SIG-M5 (cell line): ENCODE measurements around the gene CALHM1.
A peak's percentile ranks its signal among the peaks of the same experiment; 100 is the strongest.

Source experiments
- DNase-seq: peaks from one replicate; lab custom pipeline; 2025; lab: John Stamatoyannopoulos, UW

The CALHM1 gene

DNA sequence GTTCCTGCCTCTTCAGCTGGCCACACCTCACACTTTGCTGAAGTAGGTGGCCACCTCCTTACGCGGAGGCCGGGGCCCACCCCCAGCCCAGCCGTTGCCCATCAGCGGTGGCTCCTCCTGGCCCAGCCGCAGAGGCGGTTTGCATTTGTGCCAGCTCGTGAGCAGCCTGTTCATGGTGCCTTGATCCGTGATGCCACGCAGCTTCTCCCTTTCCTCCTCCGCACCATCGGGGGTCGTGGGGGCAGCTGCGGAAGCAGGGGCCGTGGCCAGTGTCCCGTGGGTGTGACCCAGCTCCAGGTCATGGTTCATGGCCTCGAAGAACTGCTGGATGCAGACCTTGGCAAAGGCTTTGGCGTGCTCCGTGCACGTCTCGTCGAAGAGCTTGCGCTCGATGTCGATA lies 3.5 kb downstream of the CALHM1 start:
- DNase-seq, result no peak

GRCh38 chr10:103454026-103454425 lies 4.7 kb downstream of the CALHM1 start:
- no peak for DNase-seq

DNA sequence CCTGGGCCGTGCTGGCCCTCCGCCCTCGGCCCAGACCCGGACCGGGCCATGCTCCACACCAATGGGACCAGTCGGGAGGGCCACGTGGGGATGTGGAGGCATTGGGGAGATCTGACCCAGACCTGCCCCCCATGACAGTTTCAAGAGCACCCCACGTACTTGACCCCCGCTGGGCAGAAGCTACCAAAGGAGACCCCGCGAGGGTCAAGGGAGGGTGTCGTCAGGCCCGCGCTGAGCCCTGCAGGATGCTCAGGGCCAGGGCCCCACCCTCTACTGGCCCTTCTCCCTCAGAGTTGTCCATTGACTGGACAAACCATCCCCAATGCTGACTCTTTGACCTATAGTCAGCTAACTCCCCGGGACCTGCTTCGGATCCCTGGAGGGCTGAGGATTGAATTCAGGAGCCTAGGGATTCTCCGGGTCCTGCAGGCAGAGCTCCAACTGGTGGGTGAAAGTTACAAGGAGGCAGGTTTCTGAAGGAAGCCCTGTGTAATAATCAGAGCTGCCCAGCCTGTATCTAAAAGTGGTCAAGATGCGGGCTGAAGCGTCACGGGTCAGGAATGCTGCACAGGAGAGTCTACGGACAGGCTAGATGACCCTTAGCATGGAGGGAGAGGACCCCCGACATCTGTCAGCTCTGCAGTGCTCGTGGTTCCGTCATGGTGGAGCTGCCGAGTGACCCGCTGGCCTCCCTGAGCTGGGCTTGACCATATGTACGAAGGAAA lies 6.0 kb downstream of the CALHM1 start:
- no peak for DNase-seq

DNA sequence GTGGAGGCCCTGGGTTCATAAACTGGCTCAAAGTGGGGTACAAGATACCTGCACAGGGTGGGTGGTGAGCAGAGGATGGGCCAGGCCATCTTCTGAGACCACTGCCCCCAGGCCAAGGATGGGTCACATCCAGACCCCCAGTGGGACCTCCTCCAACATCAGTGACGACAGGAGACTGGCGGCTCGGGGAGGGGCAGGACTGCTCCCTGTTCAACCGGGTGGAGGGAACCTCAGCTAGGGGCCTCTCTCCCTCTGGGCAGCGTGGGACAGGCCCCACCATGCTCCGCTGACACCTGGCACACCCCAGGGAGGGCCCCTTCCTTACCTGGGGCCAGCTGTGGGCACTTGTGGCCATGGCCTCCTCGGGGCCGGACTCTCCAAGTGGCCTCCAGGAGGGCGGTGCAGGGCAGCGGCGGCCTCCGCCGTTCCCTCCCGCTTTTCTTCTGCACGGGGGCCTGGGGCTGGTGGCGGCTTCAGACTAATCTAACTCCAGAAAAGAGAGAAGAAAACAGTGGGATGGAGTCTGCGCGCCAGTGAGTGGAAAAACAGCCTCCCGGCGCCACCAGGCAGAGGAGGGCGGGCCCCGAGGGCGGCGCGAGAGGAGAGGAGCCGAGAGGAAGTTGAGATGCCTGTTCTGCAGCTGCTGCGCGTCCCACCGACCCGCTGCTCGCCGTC lies 6.7 kb downstream of the CALHM1 start, which contains the start of gene CALHM2:
Gene CALHM2, minus strand, starts transcription at position 540 of the 675 bp plus-strand sequence. CDS start 2,429 bp downstream, outside the sequence.
- DNase-seq, result peak; percentile 4

- no peak for DNase-seq
These were observed 7.4 kb downstream of the CALHM1 start for GRCh38 chr10:103451091-103451813.

DNA sequence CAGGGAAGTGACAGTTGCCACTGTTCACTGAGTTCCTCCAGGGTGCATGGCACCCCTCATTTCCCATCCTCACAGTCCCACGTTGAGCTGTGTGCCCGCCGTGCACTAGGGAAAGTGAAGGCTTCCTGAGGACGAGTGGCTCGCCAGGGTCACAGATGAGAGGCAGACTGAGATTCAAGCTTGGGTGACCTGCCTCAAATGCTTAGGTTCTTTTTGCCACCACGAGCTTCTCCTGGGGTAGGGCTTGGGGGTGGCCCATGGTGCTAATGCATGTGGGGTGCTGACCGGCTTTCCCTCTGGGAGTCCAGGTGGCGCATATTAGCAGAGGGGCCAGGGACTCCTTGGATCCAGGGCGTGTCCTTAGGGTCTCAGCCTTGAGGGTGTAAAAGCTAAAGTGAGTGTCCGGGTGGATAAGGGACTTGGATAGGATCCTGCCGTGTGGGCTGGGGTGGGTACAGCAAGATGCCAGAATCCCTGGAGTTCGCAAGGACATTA lies 8.5 kb downstream of the CALHM1 start:
- no peak for DNase-seq

DNA sequence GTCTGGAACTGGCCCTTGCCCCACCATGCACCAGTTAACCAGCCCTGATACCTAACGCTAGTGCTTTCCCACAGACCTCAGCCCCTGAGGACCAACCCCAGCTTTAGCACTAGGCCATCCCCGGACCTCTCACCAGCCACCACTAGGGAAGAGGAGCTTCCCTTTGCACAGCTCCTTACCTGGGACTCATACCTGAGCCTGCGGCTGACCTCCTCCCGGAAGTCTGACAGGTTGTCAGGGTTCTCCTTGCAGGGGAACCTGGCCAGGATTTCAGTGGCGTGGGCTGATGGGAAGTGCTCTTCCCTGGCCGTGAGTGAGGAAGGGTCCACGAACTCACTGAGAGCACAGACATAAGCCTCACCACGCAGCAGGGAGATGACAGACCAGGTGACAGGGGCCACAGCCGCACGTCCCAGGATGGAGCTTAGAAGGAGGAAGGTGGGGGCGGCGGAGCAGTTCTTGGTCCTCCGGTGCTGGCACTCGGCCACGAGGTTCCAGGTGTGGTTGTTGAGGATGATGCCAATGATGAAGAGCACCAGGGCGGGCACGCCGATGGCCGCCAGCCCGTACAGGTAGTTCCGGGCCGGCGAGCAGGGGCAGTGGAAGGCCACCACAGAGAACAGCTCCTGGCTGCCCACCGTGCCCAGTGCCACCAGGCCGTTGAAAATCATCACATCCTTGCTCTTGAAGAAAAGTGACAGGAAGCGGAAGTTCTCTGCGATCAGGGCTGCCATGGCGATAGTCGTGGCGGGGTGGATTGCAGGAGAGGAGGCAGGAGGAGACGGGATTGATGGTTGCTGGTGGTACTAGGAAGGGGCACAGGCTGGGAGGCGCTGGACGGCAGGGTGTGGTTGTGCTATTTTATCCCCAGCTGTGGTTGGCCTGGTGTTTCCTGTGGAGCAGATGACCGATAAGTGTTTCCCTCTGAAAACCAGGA lies 9.2 kb downstream of the CALHM1 start:
- DNase-seq, result no peak

GRCh38 chr10:103448746-103449145 lies 10.0 kb downstream of the CALHM1 start:
- DNase-seq, result no peak

- DNase-seq, result no peak
These were observed 11.5 kb downstream of the CALHM1 start for GRCh38 chr10:103447187-103447586.

DNA sequence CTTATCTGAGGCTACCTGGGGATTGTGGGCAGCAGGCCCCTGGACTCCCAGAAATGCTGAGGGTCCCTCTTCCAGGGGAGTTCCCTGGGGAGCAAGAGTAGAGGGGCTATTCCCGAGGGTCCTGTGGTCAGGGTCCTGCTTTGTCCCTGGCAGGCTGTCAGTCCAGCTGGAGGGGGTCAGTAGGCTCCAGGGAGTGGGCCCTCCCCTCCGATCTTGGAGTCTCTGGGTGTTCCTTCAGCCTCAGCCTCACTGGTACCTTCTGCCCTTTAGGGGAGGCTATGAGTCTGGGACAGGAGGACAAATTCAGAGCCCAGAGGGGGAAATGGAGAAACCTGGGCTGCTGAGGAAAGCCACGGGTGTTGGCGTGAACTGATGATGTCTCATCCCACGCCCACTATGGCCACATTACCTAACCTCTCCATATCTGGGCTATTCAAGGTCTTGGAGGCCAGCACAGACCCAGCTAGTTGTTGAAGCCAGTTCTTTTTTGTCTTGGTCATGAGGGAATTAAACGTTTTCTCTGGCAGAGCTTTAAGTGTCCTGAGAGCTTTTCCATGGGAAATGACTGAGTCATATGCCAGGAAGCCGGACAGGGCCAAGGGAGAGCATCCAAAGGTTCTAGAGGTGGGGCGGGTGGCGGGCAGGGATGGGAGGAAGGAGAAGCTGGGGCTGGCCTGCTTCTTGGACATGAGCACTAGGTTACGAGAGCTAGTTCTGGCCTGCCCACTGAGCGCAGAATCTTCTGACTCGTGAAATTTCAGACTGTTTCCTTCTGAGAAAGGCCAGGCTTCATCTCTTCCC lies 12.7 kb downstream of the CALHM1 start:
- DNase-seq, result no peak

GRCh38 chr10:103445366-103445765 lies 13.3 kb downstream of the CALHM1 start:
- no peak for DNase-seq

GRCh38 chr10:103444478-103444877 lies 14.2 kb downstream of the CALHM1 start:
- no peak for DNase-seq

DNA sequence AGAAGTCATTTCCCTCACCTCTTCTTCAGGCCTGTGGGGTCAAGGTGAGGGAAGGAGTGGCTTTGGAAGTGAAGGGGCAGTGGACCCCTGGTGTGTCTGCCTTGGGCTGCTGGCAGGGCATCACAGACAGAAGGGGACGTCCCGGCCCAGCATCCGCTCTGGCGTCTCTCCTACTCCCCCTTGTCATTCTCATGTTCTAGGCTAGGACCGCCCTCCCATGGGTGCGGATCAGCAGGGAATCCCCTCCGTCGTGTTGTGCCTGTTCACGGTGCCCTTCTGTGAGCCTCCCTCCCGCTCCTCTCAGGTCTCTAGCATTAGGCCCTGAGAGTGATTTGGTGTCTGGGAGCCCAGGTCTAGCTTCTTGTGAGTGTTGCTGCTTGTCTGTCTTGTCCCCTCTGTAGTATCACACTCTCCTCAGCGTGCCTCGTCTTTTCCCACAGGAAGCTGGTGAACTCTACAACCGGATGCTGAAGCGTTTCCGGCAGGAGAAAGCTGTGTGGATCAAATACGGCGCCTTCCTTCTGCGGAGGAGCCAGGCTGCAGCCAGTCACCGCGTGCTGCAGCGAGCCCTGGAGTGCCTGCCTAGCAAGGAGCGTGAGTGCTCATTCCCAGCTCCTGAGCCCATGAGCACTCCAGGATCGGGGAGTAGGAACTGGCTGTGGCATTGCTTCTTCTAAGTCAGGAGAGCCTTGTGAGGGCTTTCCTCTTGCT lies 15.1 kb downstream of the CALHM1 start:
- DNase-seq, result no peak

DNA sequence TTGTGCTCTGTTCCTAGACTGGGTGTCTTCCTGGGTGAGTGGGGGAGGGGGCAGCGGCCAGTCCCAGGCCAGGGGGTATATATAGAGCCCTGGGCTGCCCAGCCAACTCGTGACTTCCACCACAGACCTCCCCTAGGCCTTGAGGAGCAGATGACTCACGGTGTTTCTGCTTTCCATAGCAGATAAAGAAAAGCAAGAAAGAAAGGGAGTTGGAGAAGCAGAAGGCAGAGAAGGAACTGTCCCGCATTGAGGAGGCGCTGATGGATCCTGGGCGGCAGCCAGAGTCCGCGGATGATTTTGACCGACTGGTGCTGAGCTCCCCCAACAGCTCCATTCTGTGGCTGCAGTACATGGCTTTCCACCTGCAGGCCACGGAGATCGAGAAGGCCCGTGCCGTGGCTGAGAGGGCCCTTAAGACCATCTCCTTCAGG lies 16.7 kb downstream of the CALHM1 start:
- no peak for DNase-seq

DNA sequence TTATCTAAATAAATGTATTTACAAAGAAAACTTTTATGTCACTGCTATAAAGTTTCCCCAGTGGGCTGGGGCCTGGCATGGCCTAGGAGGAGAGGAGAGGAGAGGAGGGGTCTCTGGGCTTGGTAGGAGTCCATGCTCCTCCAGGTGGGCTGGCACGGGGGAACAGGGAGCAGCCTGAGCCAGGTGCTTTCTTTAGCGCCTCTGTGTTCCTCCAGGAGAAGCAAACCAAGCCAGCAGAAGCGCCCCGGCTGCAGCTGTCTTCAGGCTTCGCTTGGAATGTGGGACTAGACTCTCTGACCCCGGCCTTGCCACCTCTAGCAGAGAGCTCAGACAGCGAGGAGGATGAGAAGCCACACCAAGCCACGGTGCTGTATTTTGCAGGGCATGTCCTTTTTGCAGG lies 17.1 kb downstream of the CALHM1 start:
- DNase-seq, result no peak

- DNase-seq, result no peak
These were observed 17.5 kb downstream of the CALHM1 start for GRCh38 chr10:103441206-103441605.

- no peak for DNase-seq
These were observed 18.3 kb downstream of the CALHM1 start for GRCh38 chr10:103440416-103440815.

GRCh38 chr10:103439776-103440175 lies 18.9 kb downstream of the CALHM1 start:
- DNase-seq, result no peak

DNA sequence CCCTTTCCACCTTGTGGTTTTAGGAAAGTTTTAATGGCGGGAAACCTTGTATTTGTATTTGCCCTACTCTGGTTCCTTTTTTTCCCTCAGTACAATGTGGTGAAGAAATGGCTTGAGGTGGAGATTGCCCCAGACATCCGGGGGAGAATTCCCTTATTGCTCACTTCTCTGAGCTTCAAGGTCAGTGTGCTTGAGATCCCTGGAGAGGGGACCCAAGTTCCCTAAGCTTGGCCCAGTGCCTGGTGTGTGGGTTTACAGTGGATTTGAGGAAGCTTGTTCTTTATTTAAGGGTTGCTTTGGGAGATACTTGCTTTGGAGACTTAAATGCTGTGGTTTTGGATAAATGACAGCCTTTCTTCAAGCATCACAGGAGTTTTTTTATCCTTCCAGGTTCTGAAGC lies 24.8 kb downstream of the CALHM1 start:
- no peak for DNase-seq

- DNase-seq, result no peak
These were observed 26.8 kb downstream of the CALHM1 start for GRCh38 chr10:103431902-103432301.
